ENCODE results near the gene CCDC117.

The CCDC117 gene

GRCh38 chr22:28831140-28832072 lies 58.9 kb downstream of the CCDC117 start:
- DNase-seq: no peak

GRCh38 chr22:28832731-28833130 lies 60.2 kb downstream of the CCDC117 start:
- DNase-seq: no peak

DNA sequence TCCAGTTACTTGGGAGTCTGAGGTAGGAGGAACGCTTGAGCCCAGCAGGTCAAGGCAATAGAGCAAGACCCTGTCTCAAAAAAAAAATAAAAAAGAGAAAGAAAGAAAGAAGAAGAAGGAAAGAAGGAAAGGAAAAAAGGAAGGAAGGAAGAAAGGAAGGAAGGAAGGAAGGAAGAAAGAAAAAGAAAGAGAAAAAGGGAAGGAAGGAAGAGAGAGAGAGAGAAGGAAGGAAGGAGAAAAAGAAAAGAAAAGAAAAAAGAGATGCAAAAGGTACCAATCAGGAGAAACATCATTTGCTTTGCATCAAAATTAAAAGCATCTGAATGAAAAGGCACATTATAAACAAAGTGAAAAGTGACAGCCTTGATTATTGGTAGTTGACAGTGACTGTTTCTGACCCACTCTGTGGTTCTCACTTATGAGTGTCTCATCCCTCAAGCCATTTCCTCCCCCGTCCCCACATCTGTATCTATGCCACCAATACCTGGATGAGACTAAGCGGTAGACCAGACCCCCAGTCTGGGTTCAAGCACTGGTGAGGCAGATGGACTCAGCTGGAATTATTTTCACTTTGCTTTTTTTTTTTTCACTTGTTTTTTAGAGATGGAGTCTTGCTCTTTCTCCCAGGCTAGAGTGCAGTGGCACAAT lies 60.9 kb downstream of the CCDC117 start:
- DNase-seq: no peak

DNA sequence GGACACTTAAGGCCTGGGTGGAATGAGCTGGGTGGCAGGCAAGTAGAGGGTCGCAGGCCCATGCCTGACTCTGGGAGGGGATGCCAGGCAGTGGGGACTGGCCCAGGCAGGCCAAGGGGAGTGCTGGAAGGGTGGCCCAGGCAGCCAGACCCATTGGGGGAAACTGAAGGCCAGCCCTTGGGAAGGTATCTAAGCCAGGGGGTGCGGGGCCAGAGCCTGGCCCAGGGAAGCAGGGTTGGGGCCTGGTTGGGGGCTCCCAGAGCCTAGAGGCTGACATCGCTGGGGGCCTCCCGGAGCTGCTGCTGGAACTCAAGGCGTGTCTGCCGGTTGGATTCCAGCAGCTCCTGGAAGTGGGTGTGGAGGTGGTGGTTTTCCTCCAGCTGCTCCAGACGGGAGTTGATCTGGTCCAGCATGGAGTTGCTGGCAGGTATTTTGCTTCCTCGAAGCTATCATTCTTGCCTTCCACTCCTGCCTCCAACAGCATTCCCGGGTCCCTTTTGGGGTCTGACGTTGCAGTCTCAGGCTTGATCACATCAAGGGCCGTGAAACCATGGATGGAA lies 63.2 kb downstream of the CCDC117 start:
- no peak for DNase-seq

DNA sequence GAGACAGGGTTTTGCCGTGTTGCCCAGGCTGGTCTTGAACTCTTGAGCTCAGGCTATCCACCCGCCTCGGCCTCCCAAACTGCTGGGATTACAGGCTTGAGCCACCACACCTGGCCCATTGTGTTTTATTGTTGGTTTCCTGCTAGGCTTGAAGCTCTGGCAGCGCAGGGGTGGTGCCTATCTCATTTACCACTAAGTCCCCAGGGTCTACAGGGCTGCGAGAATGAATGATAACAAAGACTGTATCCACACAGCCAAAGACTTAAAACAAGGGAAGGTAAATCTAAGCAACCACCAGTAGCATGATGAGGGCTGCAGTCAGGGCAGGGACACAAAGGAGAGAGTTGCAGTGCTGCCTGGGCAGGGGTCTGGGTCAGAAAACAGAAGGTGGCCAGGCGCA lies 65.1 kb downstream of the CCDC117 start:
- DNase-seq: no peak

Data from CD4-positive, alpha-beta T cell treated with Interleukin-17A for 1 hour (primary cell).